ENCODE data around the gene DRAP1. TPM values are rescaled to one million over a fixed set of nuclear protein-coding genes. Genes with fewer than 3 reads are reported as not detected.

The DRAP1 gene
- total and polyA plus RNA-seq, 9 of the 15 experiments (the other 6 are each of a cell fraction or from before 2014, with no cell fraction given): 9.6 to 200 (median 92.9) TPM

GRCh38 chr11:65895482-65895981, 23.7 kb upstream of the DRAP1 start:
- no peak overlapping the region for H2AFZ ChIP-seq (ENCODE audit: low read depth, low read length)
- H3K4me1 ChIP-seq (replicated peaks in 1 of 2; ENCODE audit: control insufficient read depth in 2 of 2, insufficient read depth in 2 of 2, low read length in 2 of 2): peaks cover 34 to 73% of the 10 kb centered on the region in 2 experiments
- peaks cover 33% of the 10 kb centered on the region for H4K20me1 ChIP-seq (replicated peaks; ENCODE audit: control insufficient read depth, insufficient read depth, low read length)
- DNase-seq (ENCODE audit: extremely low read depth in 1 of 4, low spot score in 3 of 4) (no peak), ATAC-seq (no peak), FAIRE-seq (no peak)
- in situ Hi-C loops (cut with MboI) (no loop called here), intact Hi-C loops (cut with micrococcal nuclease) (no loop called here)
- peak overlapping the region; percentile 36; the same call in 1 of the 3 replicates for H3K27ac ChIP-seq (ENCODE audit: extremely low read depth, low read depth, low read length)
- CTCF ChIA-PET (ENCODE audit: low intra/inter-chr PET ratio): no interaction called here
- peaks cover 92% of the 10 kb centered on the region for H3K79me2 ChIP-seq (ENCODE audit: control insufficient read depth, insufficient read depth, low read length)
- peaks cover 73% of the 10 kb centered on the region for H3K36me3 ChIP-seq (ENCODE audit: control insufficient read depth, insufficient read depth, low read length)
- H3K4me3 ChIP-seq: no peak overlapping the region
- no peak for TF ChIP-seq ZNF324 (CRISPR knock-in tag; IDR thresholded peaks at IDR 0.05)
- peak; percentile 68 for TF ChIP-seq POLR2AphosphoS5 (IDR thresholded peaks at IDR 0.05; ENCODE audit: control insufficient read depth, insufficient read depth, low read depth, low read length)
- peak; percentile 63; the same call in 1 of the 2 replicates for TF ChIP-seq SUPT5H (IDR thresholded peaks at IDR 0.05)
- TF ChIP-seq CSDE1 (IDR thresholded peaks at IDR 0.05): no peak
- peak; percentile 65; the same call in 1 of the 2 replicates for TF ChIP-seq PKNOX1 (IDR thresholded peaks at IDR 0.05)
- no peak for TF ChIP-seq NR3C1 (CRISPR knock-in tag; IDR thresholded peaks at IDR 0.05)
- no peak for TF ChIP-seq RUNX1 (IDR thresholded peaks at IDR 0.05; ENCODE audit: low read depth)
- peak; percentile 53 for TF ChIP-seq POLR2A (conservative IDR thresholded peaks at IDR 0.05)
- H3K9me1 ChIP-seq (ENCODE audit: control insufficient read depth, insufficient read depth, low read length): no peaks in the 10 kb centered on the region
- WGBS (ENCODE audit: insufficient coverage, low coverage, missing lambda C conversion rate): 100% methylated on average over 4 of the region's 5 CpGs
- H3K4me2 ChIP-seq (ENCODE audit: insufficient read depth, low read length): no peak overlapping the region
- BruUV-seq (replicated peaks): no TSS peak
- peak overlapping the region in 1 of 2 experiments; percentile 59; a peak in 1 of 4 replicates for H3K9ac ChIP-seq (ENCODE audit: insufficient read depth in 1 of 2, low read depth in 2 of 2, low read length in 2 of 2)
- POLR2A ChIA-PET: interaction anchor here (0.8 to 10.0 kb wide), 10 partner anchors 11 to 112 kb away, joined by 3 to 96 read pairs (median 4); partner anchors contain the start of genes CFL1 and MUS81
- no peaks in the 10 kb centered on the region for H3K9me3 ChIP-seq (replicated peaks; ENCODE audit: control insufficient read depth, insufficient read depth, low read depth, low read length)
- no peaks in the 10 kb centered on the region for H3K27me3 ChIP-seq (ENCODE audit: control insufficient read depth in 2 of 2, insufficient read depth in 2 of 2, low read length in 2 of 2)
